Measurements from ENCODE around the gene HNF4A. TPM values are rescaled to one million over a fixed set of nuclear protein-coding genes. Genes with fewer than 3 reads are reported as not detected.

The HNF4A gene
- total and polyA plus RNA-seq, 2 of the 13 experiments (the other 11 are each of a cell fraction or from before 2014, with no cell fraction given), result 80.9 to 169 TPM

- TF ChIP-seq MLXIP (CRISPR knock-in tag; IDR thresholded peaks at IDR 0.05; ENCODE audit: borderline replicate concordance) (no peak), TBX3 (IDR thresholded peaks at IDR 0.05; ENCODE audit: borderline replicate concordance) (no peak), RCOR2 (CRISPR knock-in tag; IDR thresholded peaks at IDR 0.05) (peak; percentile 68), BORCS8-MEF2B (CRISPR knock-in tag; IDR thresholded peaks at IDR 0.05) (0 out of 2 replicates have a peak, but pooled peaks have one; percentile 48), FOSL2 (CRISPR knock-in tag; IDR thresholded peaks at IDR 0.05) (0 out of 2 replicates have a peak, but pooled peaks have one; percentile 20), ZNF713 (CRISPR knock-in tag; IDR thresholded peaks at IDR 0.05) (0 out of 2 replicates have a peak, but pooled peaks have one; percentile 55), RNF219 (CRISPR knock-in tag; IDR thresholded peaks at IDR 0.05) (no peak), ZNF570 (CRISPR knock-in tag; IDR thresholded peaks at IDR 0.05; ENCODE audit: borderline replicate concordance) (no peak), ZBTB7A (CRISPR knock-in tag; IDR thresholded peaks at IDR 0.05) (no peak), SPEN (CRISPR knock-in tag; IDR thresholded peaks at IDR 0.05; ENCODE audit: low read depth) (peak; percentile 36; the same call in 1 of the 2 replicates), ARNT2 (CRISPR knock-in tag; IDR thresholded peaks at IDR 0.05; ENCODE audit: low read depth) (no peak), GATA4 (IDR thresholded peaks at IDR 0.05; ENCODE audit: borderline replicate concordance, low read depth) (0 out of 2 replicates have a peak, but pooled peaks have one; percentile 18), IRF9 (CRISPR knock-in tag; IDR thresholded peaks at IDR 0.05; ENCODE audit: borderline replicate concordance) (no peak), KLF13 (CRISPR knock-in tag; IDR thresholded peaks at IDR 0.05) (no peak), ATRX (CRISPR knock-in tag; IDR thresholded peaks at IDR 0.05; ENCODE audit: borderline replicate concordance) (no peak), HMG20A (CRISPR knock-in tag; IDR thresholded peaks at IDR 0.05; ENCODE audit: borderline replicate concordance) (no peak), ZNF546 (CRISPR knock-in tag; conservative IDR thresholded peaks at IDR 0.05) (no peak), ZNF430 (CRISPR knock-in tag; IDR thresholded peaks at IDR 0.05) (no peak), NONO (IDR thresholded peaks at IDR 0.05) (no peak), NONO (CRISPR knock-in tag; conservative IDR thresholded peaks at IDR 0.05) (0 out of 2 replicates have a peak, but pooled peaks have one; percentile 38), ZNF180 (CRISPR knock-in tag; IDR thresholded peaks at IDR 0.05; ENCODE audit: borderline replicate concordance, low read depth) (no peak), MAFF (IDR thresholded peaks at IDR 0.05; ENCODE audit: low read depth, low read length) (no peak)
These were observed 92.4 kb downstream of the HNF4A start (continued) for GRCh38 chr20:44447827-44448419.
